ENCODE data around the gene KRTAP12-1. TPM values are rescaled to one million over a fixed set of nuclear protein-coding genes. Genes with fewer than 3 reads are reported as not detected.

KRTAP12-1 gene
- total and polyA plus RNA-seq, 2 donors (not counting 1 experiment from before 2014, with no cell fraction given) = not detected

- Histone ChIP-seq H3K4me1 (ENCODE audit: control insufficient read depth, extremely low read depth, insufficient read depth, low read length) (no peaks in the 10 kb centered on the region), H3K9ac (ENCODE audit: insufficient read depth, low read length) (no peak overlapping the region), H3K9me3 (ENCODE audit: control insufficient read depth, insufficient read depth, low read depth, low read length) (no peaks in the 10 kb centered on the region), H3K4me2 (ENCODE audit: extremely low read depth, insufficient read depth, low read length) (no peak overlapping the region), H3K79me2 (ENCODE audit: control insufficient read depth, insufficient read depth, low read length) (no peaks in the 10 kb centered on the region), H4K20me1 (ENCODE audit: control insufficient read depth, extremely low read depth, insufficient read depth, low read length) (no peaks in the 10 kb centered on the region), H3K27me3 (ENCODE audit: control insufficient read depth, insufficient read depth, low read length) (no peaks in the 10 kb centered on the region), H3K27ac (ENCODE audit: insufficient read depth, low read length) (no peak overlapping the region), H3K36me3 (ENCODE audit: control insufficient read depth, insufficient read depth, low read length) (no peaks in the 10 kb centered on the region), H3K4me3 (replicated peaks in 1 of 4; ENCODE audit: control extremely low read depth in 1 of 4, insufficient read depth in 1 of 4, low read depth in 3 of 4, low read length in 4 of 4) (no peak overlapping the region), H2AFZ (ENCODE audit: low read length) (no peak overlapping the region)
- no peak for DNase-seq (ENCODE audit: low read depth in 2 of 2)
- TF ChIP-seq CTCF (conservative IDR thresholded peaks at IDR 0.05 in 1 of 2, IDR thresholded peaks at IDR 0.05 in 1 of 2; ENCODE audit: low read depth in 1 of 2, low read length in 2 of 2) (no peak), EZH2 (IDR thresholded peaks at IDR 0.05; ENCODE audit: low read length, missing control alignments) (no peak)
Measured at GRCh38 chr21:44670642-44671432, 11.1 kb downstream of the KRTAP12-1 start.

DNA sequence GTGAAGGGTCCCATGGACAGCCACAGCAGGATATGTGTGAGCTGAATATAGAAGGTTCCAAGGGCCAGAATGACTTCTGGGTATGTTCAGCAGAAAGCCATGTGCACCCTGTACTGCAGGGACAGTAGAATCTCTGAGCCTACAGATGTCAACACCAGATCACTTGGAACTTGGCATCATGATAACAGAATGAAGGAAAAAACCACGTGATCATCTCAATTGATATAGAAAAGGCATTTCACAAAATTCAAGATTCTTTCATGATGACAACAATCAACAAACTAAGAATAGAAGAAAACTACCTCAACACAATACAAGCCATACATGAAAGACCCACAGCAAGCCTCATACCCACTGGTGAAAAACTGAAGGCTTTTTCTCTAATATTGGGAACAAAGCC lies 14.4 kb downstream of the KRTAP12-1 start:
- H3K79me2 ChIP-seq (ENCODE audit: control insufficient read depth, insufficient read depth, low read length) = no peaks in the 10 kb centered on the region

More for the DNA sequence above, 14.4 kb downstream of the KRTAP12-1 start:
- no peak overlapping the region for H3K4me3 ChIP-seq (replicated peaks in 1 of 4; ENCODE audit: control extremely low read depth in 1 of 4, insufficient read depth in 1 of 4, low read depth in 3 of 4, low read length in 4 of 4)
- no peak overlapping the region for H3K4me2 ChIP-seq (ENCODE audit: extremely low read depth, insufficient read depth, low read length)
- no peaks in the 10 kb centered on the region for H3K9me3 ChIP-seq (ENCODE audit: control insufficient read depth, insufficient read depth, low read depth, low read length)
- H3K27ac ChIP-seq (ENCODE audit: insufficient read depth, low read length) = no peak overlapping the region
- TF ChIP-seq EZH2 (IDR thresholded peaks at IDR 0.05; ENCODE audit: low read length, missing control alignments) (no peak), CTCF (conservative IDR thresholded peaks at IDR 0.05 in 1 of 2, IDR thresholded peaks at IDR 0.05 in 1 of 2; ENCODE audit: low read depth in 1 of 2, low read length in 2 of 2) (no peak)
- H3K36me3 ChIP-seq (ENCODE audit: control insufficient read depth, insufficient read depth, low read length) = no peaks in the 10 kb centered on the region
- no peak for DNase-seq (ENCODE audit: low read depth in 2 of 2)
- no peaks in the 10 kb centered on the region for H4K20me1 ChIP-seq (ENCODE audit: control insufficient read depth, extremely low read depth, insufficient read depth, low read length)
- H2AFZ ChIP-seq (ENCODE audit: low read length) = no peak overlapping the region
- no peaks in the 10 kb centered on the region for H3K4me1 ChIP-seq (ENCODE audit: control insufficient read depth, extremely low read depth, insufficient read depth, low read length)
- no peaks in the 10 kb centered on the region for H3K27me3 ChIP-seq (ENCODE audit: control insufficient read depth, insufficient read depth, low read length)
- no peak overlapping the region for H3K9ac ChIP-seq (ENCODE audit: insufficient read depth, low read length)

All from fibroblast of lung (primary cell).